NCI-H1436 (cell line): ENCODE data around the gene TXNRD1.
"Not testable (repeated sequence)": the region's sequence is repeated elsewhere in the genome, so short reads cannot be mapped to it uniquely, and the experiment has no call there.

Experiments used
- DNase-seq: peaks from one replicate; lab custom pipeline; 2025; lab: John Stamatoyannopoulos, UW

TXNRD1 gene

DNA sequence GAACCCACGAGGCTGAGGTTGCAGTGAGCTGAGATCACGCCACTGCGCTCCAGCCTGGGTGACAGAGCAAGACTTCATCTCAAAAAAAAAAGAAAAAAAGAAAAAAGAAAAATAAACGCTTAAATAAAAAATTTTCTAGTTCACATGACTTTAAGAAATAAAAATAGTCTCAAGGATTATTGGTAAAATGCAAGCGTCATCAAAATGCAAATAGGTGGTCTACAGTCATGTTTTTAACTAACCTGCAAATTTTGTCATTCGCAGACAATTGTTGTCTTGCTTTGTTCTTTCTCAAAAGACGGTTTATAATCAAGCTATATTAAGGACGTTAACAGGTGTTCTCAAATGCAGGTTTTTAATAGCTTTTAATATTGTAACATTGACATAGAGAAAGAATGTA, 22.4 kb downstream of the TXNRD1 start:
- no peak for DNase-seq

DNA sequence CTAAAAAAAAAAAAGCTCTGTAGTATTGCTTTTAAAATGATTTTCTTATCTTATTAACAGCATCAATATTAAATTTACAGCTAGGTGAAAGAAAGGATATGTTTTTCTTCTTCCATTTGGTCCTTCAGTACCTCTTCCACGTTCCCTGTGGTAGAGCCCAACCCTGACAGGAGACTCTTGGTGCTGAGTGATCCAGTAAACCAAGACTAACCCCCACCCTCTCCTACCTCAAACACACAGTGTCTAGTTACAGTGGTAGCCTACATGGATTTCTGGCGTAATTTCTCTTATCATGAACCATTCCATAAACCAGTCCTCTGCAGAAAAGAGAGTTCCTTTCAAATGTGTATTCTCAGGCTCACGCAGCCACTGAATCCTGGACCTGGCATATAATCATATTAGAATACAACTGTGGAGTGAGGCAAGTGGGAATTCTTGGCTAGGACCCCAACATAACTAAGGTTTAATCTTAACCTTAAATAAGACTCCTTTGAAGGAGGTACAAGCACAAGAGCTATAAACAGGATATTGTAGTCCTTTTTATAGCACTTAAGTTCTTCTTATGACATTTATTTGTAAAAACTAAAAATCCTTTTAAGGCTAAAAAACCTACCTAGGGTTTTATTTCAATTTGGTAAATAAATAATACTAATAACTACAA, 27.1 kb downstream of the TXNRD1 start:
- no peak for DNase-seq

DNA sequence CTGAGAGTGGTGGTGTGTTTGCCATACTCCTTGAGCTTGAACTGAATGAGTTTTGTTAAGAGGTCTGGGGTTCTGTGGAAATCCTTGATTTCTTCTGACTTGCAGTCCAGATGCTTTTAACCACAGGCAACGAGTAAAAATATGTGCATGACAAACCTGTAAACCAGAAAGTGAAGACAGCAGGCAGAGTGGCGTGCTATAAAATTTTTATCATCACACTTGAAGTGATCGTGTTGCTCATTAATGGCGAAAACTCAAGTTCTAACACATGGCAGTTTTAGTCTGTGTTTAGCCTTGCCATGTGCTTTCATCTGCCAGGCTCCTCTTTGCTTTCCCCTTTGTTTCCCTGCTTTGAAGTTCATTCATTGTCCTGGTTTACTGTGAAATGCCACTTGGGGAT, 28.0 kb downstream of the TXNRD1 start:
- DNase-seq = no peak

DNA sequence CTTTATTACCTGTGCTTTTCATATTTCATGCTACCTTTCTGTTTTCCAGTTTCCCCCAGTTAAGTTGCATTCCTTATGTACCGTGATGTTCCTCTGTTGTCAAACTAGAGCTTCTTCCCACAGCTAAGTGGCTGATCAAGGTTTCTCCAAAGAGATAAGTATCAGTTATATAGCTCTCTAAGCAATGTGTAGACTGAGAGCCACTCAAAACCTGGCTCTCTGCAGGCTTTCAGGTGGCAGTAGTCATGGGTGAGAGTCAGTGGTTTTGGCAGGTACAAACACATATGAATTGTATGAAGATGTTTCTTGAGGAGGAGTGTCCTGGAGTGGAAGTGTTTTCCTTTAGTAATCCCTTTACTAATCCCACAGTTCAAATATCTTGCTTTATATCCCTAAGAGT, 28.4 kb downstream of the TXNRD1 start:
- no peak for DNase-seq

DNA sequence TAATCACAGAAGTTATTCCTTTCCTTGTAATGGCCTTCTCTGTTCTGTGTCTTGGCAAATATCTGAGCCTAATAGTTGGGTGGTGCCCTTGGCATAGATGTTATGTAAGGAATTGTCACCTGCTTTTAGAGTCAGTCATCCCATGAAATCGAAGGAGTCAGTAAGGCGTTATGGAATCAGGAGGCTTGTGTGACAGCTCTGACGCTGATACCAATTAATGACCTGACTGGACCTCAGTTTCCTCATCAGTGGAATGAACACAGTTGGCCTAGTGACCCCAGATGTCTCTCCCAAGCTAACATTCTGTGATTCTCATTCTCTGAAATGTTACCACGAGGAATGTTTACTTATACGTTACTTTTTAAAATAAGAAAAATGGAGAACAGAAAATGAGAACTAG, 32.1 kb downstream of the TXNRD1 start:
- no peak for DNase-seq

DNA sequence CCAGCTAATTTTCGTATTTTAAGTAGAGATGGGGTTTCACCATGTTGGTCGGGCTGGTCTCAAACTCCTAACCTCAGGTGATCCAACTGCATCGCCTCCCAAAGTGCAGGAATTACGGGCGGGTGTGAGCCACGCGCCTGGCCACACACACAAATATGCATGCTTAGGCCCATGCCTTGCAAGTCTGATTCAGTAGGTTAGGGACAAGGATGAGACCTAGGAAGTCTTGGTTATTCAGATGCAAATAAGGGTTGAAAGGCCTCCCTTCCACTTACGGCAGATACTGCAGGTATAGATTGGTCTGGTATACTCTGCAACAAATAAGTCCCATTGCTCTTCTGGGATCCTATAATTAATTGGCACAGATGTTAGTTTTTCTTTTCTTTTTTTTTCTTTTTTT, 32.9 kb downstream of the TXNRD1 start:
- no peak for DNase-seq

DNA sequence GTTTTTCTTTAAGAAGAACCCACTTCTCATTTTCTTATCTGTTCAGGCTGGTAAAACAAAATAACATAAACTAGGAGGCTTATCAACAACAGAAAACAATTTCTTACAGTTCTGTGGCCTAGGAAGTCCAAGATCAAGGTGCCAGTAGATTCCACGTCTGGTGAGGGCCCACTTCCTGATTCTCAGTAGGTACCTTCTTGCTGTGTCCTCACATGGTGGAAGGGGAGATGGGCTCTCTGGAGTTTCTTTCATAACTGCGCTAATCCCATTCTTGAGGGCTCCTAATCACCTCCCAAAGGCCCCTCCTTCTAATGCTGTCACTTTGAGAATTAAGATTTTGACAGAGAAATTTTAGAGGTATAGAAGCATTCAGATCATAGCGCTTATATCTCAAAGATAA, 33.4 kb downstream of the TXNRD1 start:
- no peak for DNase-seq

DNA sequence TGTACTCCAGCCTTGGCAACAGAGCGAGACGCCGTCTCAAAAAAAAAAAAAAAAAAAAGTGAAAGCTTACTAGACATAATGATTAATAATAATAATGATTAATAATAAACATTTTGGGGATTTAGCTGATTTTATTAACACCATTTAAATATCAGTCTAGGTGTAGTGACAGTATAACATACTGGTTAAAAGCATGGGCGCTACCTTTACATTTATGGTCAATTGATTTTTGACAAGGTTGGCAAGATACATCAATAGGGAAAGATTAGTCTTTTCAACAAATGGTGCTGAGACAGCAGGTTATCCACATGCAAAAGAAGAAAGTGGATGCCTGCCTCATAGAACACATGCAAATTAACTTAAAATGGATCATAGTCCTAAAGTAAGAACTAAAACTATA, 34.3 kb downstream of the TXNRD1 start:
- DNase-seq = no peak

DNA sequence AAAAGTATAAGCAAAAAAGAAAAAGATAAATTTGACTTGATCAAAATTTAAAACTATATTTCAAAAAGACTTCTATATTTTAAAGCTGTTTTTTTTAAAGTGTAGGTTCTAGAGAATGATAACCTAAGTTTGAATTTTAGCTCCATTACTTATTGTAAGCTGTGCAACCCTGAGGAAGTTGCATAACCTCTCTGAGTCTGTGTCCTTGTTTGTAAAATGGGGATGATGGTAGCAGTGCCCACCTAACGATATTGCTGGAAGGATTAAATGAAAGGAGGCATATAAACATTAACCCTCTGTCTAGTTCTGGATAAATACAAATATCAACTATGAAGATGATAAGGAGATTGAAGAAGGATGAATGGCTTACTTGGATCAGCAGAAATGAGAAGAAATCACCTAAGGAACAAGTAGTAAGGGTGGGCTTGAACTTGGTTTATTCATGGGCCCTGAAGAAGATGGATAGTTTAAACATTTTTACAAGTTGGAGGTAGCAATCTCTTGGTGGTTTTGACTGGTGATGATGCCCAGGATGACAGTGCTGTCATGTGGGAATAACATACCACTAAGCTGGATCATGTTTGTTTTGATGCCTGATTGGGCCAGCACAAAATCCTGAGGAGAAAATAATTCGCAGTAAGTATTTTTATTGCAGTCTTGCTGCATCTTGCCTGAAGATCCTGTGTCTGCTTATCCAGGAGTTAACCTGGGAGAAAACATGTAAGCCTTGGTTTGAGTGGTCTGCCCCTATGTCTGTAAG, 35.0 kb downstream of the TXNRD1 start:
- no peak for DNase-seq

DNA sequence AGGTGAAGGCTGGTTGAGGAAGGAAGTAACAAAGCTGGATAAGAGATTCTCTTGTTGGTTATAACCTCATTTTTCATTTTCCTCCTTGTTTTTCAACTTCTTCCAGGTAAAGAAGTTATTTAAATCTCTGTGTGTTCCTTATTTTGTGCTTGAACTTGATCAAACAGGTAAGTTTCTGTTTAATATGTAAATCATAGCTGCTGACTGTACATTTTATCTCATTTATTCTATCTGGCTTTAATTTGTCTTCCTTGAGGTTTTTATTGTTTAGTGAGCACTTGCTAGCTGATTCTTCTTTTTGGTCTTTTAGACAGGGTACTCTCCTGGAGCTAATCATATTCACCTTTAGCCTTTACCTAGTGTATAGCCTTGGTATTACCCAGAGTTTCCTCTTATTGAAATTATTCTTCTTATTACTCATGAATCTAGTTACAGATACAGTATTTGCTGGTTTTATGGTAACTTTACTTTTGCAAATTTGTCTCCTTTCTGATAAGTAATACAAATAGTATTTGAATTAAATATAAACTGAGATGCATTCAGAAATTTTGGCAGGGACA, 42.4 kb downstream of the TXNRD1 start:
- no peak for DNase-seq

DNA sequence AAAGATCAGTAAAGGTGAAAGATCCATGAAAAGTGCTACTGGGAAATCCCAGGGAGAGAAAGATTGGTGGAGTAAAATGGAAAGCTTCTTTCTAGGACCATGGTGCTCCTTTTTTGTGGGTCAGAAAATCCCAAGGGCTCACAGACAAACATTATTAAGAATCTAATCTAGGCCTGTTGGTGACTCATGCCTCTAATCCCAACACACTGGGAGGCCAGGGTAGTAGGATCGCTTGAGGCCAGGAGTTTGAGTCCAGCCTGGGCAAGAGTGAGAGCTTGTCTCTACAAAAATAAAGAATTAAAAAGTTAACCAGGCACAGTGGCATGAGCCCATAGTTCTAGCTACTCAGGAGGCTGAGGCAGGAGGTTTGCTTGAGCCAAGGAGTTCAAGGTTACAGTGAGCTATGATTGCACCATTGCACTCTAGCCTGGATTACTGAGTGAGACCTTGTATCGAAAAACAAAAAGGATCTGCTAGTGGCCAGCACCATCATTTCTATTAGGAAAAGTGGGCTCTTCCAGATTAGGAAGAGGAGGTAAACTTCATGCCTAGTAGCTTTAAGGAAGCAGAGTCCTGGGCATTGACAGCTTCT, 43.0 kb downstream of the TXNRD1 start:
- no peak for DNase-seq

DNA sequence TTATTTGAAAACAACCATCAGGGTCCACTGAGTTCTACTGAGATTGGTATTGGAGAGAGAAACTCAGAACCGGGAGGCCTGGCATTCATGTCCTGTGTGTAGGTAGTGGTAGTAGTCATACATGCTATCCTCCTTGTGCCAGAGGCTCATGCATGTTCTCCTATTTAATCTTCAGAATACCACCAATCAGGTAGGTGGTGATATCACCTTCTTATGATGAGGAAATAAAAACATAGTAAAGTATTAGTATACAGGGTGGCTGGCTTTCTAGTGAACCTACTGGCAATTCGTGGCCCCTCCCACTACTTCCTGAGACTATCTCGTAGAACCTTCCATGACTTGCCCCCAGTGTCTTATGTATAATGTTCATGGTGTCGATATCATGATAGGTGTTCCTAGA, 47.4 kb downstream of the TXNRD1 start:
- no peak for DNase-seq

DNA sequence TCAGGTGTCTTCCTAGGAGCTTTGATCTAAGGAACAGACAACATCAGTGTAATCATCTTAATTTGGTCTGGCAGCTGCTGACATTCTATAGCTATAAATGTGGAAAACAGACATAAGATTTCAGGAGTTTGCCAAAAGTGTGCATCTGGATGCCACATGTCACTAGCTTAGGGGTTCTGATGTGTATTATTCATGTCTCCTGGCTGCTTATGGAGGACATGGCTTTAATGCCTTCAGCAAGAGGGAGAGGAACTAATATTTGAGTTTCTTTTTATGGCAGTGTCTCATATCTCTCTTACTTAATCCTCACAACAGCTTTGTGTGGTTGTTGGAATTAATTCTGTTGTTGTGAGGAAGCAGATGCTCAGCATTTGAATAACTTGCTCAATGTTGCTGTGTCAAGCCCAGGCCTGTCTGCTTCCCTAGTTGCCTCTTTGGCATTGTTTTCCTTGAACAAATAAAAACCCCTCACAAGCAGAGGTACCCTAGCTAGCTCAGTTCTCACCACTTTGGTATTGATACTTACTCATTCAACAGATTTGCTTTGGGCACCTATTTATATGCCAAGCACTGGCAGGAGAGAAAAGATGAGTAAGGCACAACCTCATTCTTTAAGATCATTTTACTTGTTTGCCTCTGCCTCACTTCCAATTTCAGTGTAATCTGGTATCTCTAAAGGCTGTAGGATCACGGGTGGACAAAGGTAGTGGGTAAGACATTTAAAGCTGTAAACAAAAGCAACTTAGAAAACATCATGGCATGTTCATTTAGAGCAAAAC, 48.2 kb downstream of the TXNRD1 start:
- DNase-seq = peak; percentile 27

DNA sequence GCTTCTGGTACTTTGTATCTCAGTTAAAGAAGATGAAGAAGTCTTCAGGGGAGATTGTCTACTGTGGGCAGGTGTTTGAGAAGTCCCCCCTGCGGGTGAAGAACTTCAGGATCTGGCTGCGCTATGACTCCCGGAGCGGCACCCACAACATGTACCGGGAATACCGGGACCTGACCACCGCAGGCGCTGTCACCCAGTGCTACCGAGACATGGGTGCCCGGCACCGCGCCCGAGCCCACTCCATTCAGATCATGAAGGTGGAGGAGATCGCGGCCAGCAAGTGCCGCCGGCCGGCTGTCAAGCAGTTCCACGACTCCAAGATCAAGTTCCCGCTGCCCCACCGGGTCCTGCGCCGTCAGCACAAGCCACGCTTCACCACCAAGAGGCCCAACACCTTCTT, 49.9 kb downstream of the TXNRD1 start:
- DNase-seq = not testable (repeated sequence)

DNA sequence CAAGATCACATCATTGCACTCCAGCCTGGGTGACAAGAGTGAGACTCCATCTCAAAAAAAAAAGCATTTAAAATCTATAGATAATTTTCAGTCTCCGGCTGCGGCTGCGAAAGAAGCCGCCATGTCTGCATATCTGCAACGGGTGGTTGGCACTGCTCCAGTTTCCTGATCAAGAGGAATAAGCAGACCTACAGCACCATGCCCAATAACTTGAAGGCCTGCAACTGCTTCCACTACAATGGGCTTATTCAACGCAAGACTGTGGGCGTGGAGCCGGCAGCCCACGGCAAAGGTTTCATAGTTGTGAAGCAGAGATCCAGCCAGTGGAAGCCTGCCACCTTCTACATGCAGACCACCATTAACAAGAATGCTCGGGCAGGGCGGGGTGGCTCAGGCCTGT, 57.4 kb downstream of the TXNRD1 start:
- no peak for DNase-seq

DNA sequence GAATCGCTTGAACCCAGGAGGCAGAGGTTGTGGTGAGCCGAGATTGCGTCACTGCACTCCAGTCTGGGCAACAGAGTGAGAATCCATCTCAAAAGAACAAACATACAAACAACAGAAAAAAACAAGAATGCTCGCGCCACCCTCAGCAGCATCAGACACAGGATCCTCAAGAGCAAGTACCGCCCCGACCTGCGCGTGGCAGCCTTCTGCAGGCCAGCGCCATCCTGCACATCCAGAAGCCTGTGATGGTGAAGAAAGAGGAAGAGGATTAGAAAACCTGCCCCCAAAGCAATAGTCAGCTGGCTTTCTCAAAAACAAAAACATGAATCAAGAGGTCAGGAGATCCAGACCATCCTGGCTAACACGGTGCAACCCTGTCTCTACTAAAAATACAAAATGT, 57.9 kb downstream of the TXNRD1 start:
- DNase-seq = no peak

DNA sequence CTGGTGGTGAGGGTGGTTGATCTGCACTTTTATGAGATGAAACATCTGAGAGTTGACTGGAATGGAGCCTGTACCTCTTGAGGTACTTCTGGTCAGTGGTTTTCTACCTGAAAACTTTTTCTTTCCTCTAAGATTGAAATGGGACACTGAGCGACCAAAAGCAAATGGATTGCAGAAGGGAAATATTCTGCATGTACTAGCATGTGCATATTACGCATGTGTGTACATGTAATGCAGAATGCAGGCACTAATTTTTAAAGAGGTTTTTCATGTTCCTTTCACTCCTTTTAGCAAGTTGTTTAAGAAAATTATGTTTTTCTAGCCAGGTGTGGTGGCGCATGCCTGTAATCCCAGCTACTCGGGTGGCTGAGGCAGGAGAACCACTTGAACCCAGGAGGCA, 59.2 kb downstream of the TXNRD1 start:
- no peak for DNase-seq

DNA sequence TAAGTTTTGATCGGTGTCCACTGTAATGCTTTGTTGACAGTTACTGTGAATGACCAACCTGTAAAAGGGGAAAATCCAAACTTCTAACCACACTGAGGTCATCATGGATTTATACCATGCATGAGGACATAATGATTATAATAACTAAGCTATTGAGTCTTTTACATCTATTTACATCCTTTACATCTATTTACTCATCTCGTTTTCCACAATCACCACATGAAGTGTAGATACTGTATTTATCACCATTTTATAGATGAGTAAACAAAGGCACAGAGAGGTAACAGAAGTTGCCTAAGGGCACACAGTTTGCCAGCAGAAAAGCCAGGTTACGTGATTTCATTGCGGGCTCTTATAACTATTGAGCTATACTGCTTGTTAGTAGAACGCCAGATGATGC, 60.1 kb downstream of the TXNRD1 start:
- no peak for DNase-seq

DNA sequence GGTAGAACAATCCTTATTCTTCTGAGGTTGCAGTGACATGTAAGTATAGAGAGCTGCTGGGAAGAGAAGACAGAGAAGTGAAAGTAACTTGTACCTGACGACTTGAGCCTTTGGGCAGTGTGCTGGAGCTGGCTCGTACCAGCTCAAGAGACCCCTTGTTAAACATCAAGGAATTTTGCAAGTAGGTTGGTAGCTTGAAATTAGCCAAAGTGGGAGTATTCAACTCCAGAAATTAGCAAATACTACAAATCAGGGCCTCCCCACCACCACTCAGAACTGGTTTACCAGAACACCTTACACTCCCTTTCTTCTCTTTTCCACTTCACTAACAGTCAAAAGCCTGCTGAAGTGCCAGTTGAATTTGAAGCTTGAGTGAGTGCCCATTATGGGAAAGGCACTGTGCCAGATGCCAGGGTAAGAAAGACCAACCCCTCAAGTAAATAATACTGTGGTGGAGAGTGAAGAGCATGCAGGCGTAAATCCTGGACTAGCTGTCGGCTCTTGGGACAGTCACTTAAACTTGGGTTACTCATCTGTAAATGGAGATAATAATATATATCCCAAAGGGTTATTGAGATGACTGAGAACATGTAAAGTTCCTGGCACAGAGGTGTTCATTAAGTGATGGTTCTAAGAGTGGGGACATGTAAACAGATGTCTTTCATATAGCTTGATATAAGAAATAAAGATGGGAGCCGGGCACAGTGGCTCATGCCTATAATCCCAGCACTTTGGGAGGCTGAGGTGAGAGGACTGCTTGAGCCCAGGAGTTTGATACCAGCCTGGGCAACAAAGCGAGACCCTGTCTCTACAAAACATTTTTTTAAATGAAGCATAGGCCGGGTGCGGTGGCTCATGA, 60.9 kb downstream of the TXNRD1 start:
- peak; percentile 93 for DNase-seq

DNA sequence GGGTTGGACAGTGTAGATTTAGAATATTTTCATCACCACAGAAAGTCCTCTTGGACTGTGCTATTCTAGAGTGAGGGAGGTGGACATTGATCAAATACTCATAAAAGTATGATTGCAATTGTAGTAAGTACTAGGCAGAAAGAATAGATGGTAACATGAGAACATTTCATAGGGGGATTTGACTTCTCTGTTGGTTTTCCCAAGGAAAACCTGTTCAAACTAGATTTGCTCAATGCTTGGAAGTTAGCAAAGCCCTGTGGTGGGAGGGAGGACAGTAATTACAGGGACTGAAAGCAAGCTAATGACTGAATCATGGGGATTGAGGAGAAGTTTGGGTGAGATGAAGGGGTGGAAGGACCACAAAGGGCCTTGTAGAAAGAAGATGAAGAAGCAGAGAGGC, 63.6 kb downstream of the TXNRD1 start:
- no peak for DNase-seq

DNA sequence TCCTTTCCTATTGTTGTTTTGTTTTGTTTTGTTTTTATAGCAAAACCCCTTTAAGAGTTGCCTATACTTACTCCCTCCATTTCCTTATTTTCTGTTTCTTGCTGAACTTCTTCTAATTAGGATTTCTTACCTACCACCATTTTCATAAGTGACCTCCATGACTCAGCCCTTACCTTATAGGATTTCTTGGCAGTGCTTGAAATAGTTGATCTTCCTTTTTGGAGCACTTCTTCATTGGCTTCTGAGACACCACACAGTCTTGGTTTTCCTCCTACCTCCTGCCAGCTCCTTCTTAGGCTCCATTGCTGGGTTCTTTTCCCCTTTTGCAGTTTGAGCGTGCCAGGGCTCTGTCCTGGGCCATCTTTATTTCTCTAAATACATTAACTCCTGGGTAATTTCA, 64.5 kb downstream of the TXNRD1 start:
- DNase-seq = no peak
